OCI-LY1 (cell line): Measurements from ENCODE around the gene RBMS1.

Experiments
- H2AFZ ChIP-seq: fragments of 200-600 bp; sonication (generic), shearing (Covaris generic); 2 replicates; pipeline ENCODE4 v1.6.0; 2014; ENCODE audit warnings: antibody characterized with exemption, mild to moderate bottlenecking, low read length
- H3F3A ChIP-seq: fragments of 200-600 bp; sonication (generic), shearing (Covaris generic); 2 replicates; pipeline ENCODE4 v1.6.0; 2014; ENCODE audit warnings: mild to moderate bottlenecking, antibody characterized with exemption, low read length, moderate library complexity; ENCODE audit not compliant: insufficient read depth
- H3K27ac ChIP-seq: fragments of 200-600 bp; sonication (generic); 2 replicates; pipeline ENCODE4 v1.5.1; 2014; ENCODE audit warnings: low read length, mixed run types, mild to moderate bottlenecking, low read depth; ENCODE audit not compliant: poor library complexity, severe bottlenecking
- H3K27me3 ChIP-seq: fragments of 200-600 bp; sonication (generic); 2 replicates; pipeline ENCODE4 v1.6.0; 2014; ENCODE audit warnings: antibody characterized with exemption, mild to moderate bottlenecking, low read length, moderate library complexity; ENCODE audit not compliant: insufficient read depth
- H3K36me3 ChIP-seq: fragments of 200-600 bp; sonication (generic); 2 replicates; pipeline ENCODE4 v1.6.1; 2014; ENCODE audit warnings: mild to moderate bottlenecking, antibody characterized with exemption, low read length, moderate library complexity, mixed read lengths; ENCODE audit not compliant: insufficient read depth
- H3K4me1 ChIP-seq: fragments of 200-600 bp; sonication (generic); 2 replicates; pipeline ENCODE4 v1.5.1; 2014; ENCODE audit warnings: mild to moderate bottlenecking, low read length, moderate library complexity; ENCODE audit not compliant: insufficient read depth, severe bottlenecking
- H3K4me2 ChIP-seq: fragments of 200-600 bp; sonication (generic), shearing (Covaris generic); 2 replicates; pipeline ENCODE4 v1.6.1; 2014; ENCODE audit warnings: low read length
- H3K4me3 ChIP-seq: fragments of 200-600 bp; sonication (generic); 2 replicates; pipeline ENCODE4 v1.5.1; 2014; ENCODE audit warnings: low read length, low read depth, mild to moderate bottlenecking, mixed read lengths; ENCODE audit not compliant: poor library complexity, severe bottlenecking
- H3K79me2 ChIP-seq: fragments of 200-600 bp; shearing (Covaris generic); 2 replicates; pipeline ENCODE4 v1.6.1; 2016; ENCODE audit warnings: mixed run types, low read length, mixed read lengths; ENCODE audit not compliant: insufficient read depth
- H3K9ac ChIP-seq: fragments of 200-600 bp; sonication (generic), shearing (Covaris generic); 2 replicates; pipeline ENCODE4 v1.6.1; 2014; ENCODE audit warnings: mild to moderate bottlenecking, low read length, mixed read lengths
- H3K9me2 ChIP-seq: fragments of 200-600 bp; sonication (generic), shearing (Covaris generic); 2 replicates; pipeline ENCODE4 v1.6.1; 2014; ENCODE audit warnings: low read depth, mild to moderate bottlenecking, low read length, mixed read lengths
- H3K9me3 ChIP-seq: fragments of 200-600 bp; shearing (Covaris generic); 2 replicates; pipeline ENCODE4 v1.6.1; 2014; ENCODE audit warnings: low read length, mixed read lengths
- H4K20me1 ChIP-seq: fragments of 200-600 bp; sonication (generic), shearing (Covaris generic); 2 replicates; pipeline ENCODE4 v1.6.0; 2016; ENCODE audit warnings: mild to moderate bottlenecking, low read length; ENCODE audit not compliant: insufficient read depth
- EZH2 ChIP-seq: fragments of 200-600 bp; sonication (generic), shearing (Covaris generic); IDR thresholded peaks from 2 replicates; pipeline ENCODE4 v1.8.0; 2017; ENCODE audit warnings: borderline replicate concordance, mixed run types, mild to moderate bottlenecking, antibody characterized with exemption, low read length, moderate library complexity, mixed read lengths
- TF ChIP-seq, protein P1 (sequence below): fragments of 200-600 bp; sonication (generic), shearing (Covaris generic); IDR thresholded peaks from 2 replicates; pipeline ENCODE4 v1.5.1; 2017; ENCODE audit warnings: mild to moderate bottlenecking, antibody characterized with exemption, low read length, moderate library complexity, mixed read lengths

RBMS1 gene

GRCh38 chr2:160431441-160431840 lies 62.2 kb downstream of the RBMS1 start:
- Histone ChIP-seq H2AFZ (no peak overlapping the region), H3K9me2 (no peaks in the 10 kb centered on the region), H3K4me3 (no peak overlapping the region), H4K20me1 (no peaks in the 10 kb centered on the region), H3K27me3 (no peaks in the 10 kb centered on the region), H3K79me2 (no peaks in the 10 kb centered on the region), H3K9ac (no peak overlapping the region), H3F3A (no peaks in the 10 kb centered on the region), H3K36me3 (no peaks in the 10 kb centered on the region), H3K9me3 (no peaks in the 10 kb centered on the region), H3K4me2 (no peak overlapping the region), H3K27ac (no peak overlapping the region), H3K4me1 (peaks cover 17% of the 10 kb centered on the region)
- TF ChIP-seq, protein P1, sequence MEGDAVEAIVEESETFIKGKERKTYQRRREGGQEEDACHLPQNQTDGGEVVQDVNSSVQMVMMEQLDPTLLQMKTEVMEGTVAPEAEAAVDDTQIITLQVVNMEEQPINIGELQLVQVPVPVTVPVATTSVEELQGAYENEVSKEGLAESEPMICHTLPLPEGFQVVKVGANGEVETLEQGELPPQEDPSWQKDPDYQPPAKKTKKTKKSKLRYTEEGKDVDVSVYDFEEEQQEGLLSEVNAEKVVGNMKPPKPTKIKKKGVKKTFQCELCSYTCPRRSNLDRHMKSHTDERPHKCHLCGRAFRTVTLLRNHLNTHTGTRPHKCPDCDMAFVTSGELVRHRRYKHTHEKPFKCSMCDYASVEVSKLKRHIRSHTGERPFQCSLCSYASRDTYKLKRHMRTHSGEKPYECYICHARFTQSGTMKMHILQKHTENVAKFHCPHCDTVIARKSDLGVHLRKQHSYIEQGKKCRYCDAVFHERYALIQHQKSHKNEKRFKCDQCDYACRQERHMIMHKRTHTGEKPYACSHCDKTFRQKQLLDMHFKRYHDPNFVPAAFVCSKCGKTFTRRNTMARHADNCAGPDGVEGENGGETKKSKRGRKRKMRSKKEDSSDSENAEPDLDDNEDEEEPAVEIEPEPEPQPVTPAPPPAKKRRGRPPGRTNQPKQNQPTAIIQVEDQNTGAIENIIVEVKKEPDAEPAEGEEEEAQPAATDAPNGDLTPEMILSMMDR = no peak
- no peak for TF ChIP-seq EZH2

DNA sequence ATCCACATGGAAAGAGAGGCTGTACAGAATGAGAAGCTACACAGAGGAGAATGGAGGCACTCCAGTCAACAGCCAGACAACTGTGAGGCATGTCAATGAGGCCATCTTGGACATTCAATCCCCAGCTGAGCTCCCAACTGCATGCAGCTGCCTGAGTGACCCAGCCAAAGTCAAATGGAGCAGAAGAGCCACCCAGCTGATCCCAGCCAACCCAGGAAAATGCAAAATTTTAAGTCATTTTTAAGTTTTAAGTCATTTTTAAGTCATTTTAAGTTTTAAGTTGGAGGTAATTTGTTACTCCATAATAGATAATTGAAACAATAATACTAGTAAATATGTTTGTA lies 63.6 kb downstream of the RBMS1 start:
- Histone ChIP-seq H2AFZ (no peak overlapping the region), H3K27me3 (no peaks in the 10 kb centered on the region), H3K36me3 (no peaks in the 10 kb centered on the region), H3K9me2 (no peaks in the 10 kb centered on the region), H3F3A (no peaks in the 10 kb centered on the region), H4K20me1 (no peaks in the 10 kb centered on the region), H3K79me2 (no peaks in the 10 kb centered on the region), H3K4me3 (no peak overlapping the region), H3K4me2 (no peak overlapping the region), H3K9ac (no peak overlapping the region), H3K4me1 (peaks cover 17% of the 10 kb centered on the region), H3K9me3 (no peaks in the 10 kb centered on the region), H3K27ac (no peak overlapping the region)
- TF ChIP-seq, protein P1 = no peak
- no peak for TF ChIP-seq EZH2

GRCh38 chr2:160429248-160430000 lies 64.2 kb downstream of the RBMS1 start:
- Histone ChIP-seq H3K36me3 (no peaks in the 10 kb centered on the region), H3K4me2 (no peak overlapping the region)

More at GRCh38 chr2:160429248-160430000, 64.2 kb downstream of the RBMS1 start:
- Histone ChIP-seq H3K9me2 (no peaks in the 10 kb centered on the region), H2AFZ (peak overlapping the region; percentile 96; the same call in 1 of the 2 replicates), H3K9me3 (no peaks in the 10 kb centered on the region), H3K27ac (no peak overlapping the region), H3K4me3 (no peak overlapping the region), H3K4me1 (peaks cover 17% of the 10 kb centered on the region), H3F3A (no peaks in the 10 kb centered on the region), H4K20me1 (no peaks in the 10 kb centered on the region), H3K27me3 (no peaks in the 10 kb centered on the region), H3K79me2 (no peaks in the 10 kb centered on the region), H3K9ac (no peak overlapping the region)
- TF ChIP-seq, protein P1 = peak; percentile 59
- no peak for TF ChIP-seq EZH2
